Fibroblast of lung (primary cell): ENCODE data around the gene ACVR2B. TPM values are rescaled to one million over a fixed set of nuclear protein-coding genes. Genes with fewer than 3 reads are reported as not detected.

ENCODE experiments used
- DNase-seq, 2 donors: peaks; one replicate each; pipeline versions ENCODE4 v3.0.0 to v3.0.0-alpha.2; 2010; ENCODE audit warnings: low read depth in 2 of 2
- H2AFZ ChIP-seq: 2 replicates; pipeline ENCODE4 v1.5.1; 2012; ENCODE audit warnings: low read length, control low read depth, inconsistent platforms
- H3K27ac ChIP-seq: 2 replicates; pipeline ENCODE4 v1.5.1; 2011; ENCODE audit warnings: low read length, control low read depth; ENCODE audit not compliant: insufficient read depth
- H3K27me3 ChIP-seq: 2 replicates; pipeline ENCODE4 v1.5.1; 2011; ENCODE audit warnings: mild to moderate bottlenecking, low read length; ENCODE audit not compliant: control insufficient read depth, insufficient read depth
- H3K36me3 ChIP-seq: 2 replicates; pipeline ENCODE4 v1.5.1; 2011; ENCODE audit warnings: low read length; ENCODE audit not compliant: control insufficient read depth, insufficient read depth
- H3K4me1 ChIP-seq: 2 replicates; pipeline ENCODE4 v1.5.1; 2011; ENCODE audit warnings: low read length; ENCODE audit not compliant: control insufficient read depth, insufficient read depth; ENCODE audit errors: extremely low read depth
- H3K4me2 ChIP-seq: 2 replicates; pipeline ENCODE4 v1.5.1; 2011; ENCODE audit warnings: low read length, control low read depth; ENCODE audit not compliant: insufficient read depth; ENCODE audit errors: extremely low read depth
- H3K4me3 ChIP-seq, 4 experiments: fragments of 200-600 bp in 1 of 4; sonication (generic) in 1 of 4; replicated peaks in 1 of 4; 2 replicates each; pipeline ENCODE4 v1.5.1; 2011 to 2016; ENCODE audit warnings: low read length in 4 of 4, low read depth in 3 of 4, mild to moderate bottlenecking in 3 of 4, control low read depth in 2 of 4, inconsistent platforms in 1 of 4, mixed read lengths in 1 of 4; ENCODE audit not compliant: insufficient read depth in 1 of 4; ENCODE audit errors: control extremely low read depth in 1 of 4
- H3K79me2 ChIP-seq: 2 replicates; pipeline ENCODE4 v1.5.1; 2012; ENCODE audit warnings: mild to moderate bottlenecking, low read length, inconsistent platforms; ENCODE audit not compliant: control insufficient read depth, insufficient read depth
- H3K9ac ChIP-seq: 2 replicates; pipeline ENCODE4 v1.5.1; 2011; ENCODE audit warnings: mild to moderate bottlenecking, low read length, control low read depth; ENCODE audit not compliant: insufficient read depth
- H3K9me3 ChIP-seq: 2 replicates; pipeline ENCODE4 v1.5.1; 2012; ENCODE audit warnings: low read depth, low read length; ENCODE audit not compliant: control insufficient read depth, insufficient read depth
- H4K20me1 ChIP-seq: 2 replicates; pipeline ENCODE4 v1.5.1; 2011; ENCODE audit warnings: low read length; ENCODE audit not compliant: control insufficient read depth, insufficient read depth; ENCODE audit errors: extremely low read depth
- CTCF ChIP-seq, 2 donors: IDR thresholded peaks in 1 of 2; conservative IDR thresholded peaks in 1 of 2; 1 replicate in 1 of 2; 2 replicates in 1 of 2; pipeline ENCODE4 v1.5.1; 2011 to 2012; ENCODE audit warnings: low read length in 2 of 2, control low read depth in 1 of 2, inconsistent platforms in 1 of 2, low read depth in 1 of 2, mild to moderate bottlenecking in 1 of 2
- EZH2 ChIP-seq: IDR thresholded peaks from 2 replicates; pipeline ENCODE4 v1.5.1; 2012; ENCODE audit warnings: low read length, control low read depth, mild to moderate bottlenecking; ENCODE audit errors: missing control alignments
- polyA plus RNA-seq, 2 donors: library from polyadenylated mRNA; depleted of rRNA in 1 of 2; stranded (reverse) in 1 of 2; unstranded in 1 of 2; fragments of >200 nt; gene quantifications; 2 replicates each; pipeline ENCODE4 v1.2.1, GENCODE V29; 2011 to 2012; ENCODE audit warnings: missing spikeins in 1 of 2
- total RNA-seq: library from RNA; depleted of rRNA; stranded (reverse); fragments of >200 nt; gene quantifications from 2 replicates; pipeline ENCODE4 v1.2.1, GENCODE V29; 2014

The ACVR2B gene
- total and polyA plus RNA-seq, 2 donors (not counting 1 experiment from before 2014, with no cell fraction given): 0.60 to 2.6 TPM

- no peak overlapping the region for H3K27ac ChIP-seq
- no peak overlapping the region for H2AFZ ChIP-seq
- no peak for DNase-seq
- H3K27me3 ChIP-seq: no peaks in the 10 kb centered on the region
- TF ChIP-seq CTCF (conservative IDR thresholded peaks at IDR 0.05 in 1 of 2, IDR thresholded peaks at IDR 0.05 in 1 of 2; ENCODE audit: low read depth in 1 of 2, low read length in 2 of 2): no peak
- no peak for TF ChIP-seq EZH2
- H3K4me3 ChIP-seq: no peak overlapping the region
- no peaks in the 10 kb centered on the region for H3K79me2 ChIP-seq
- no peaks in the 10 kb centered on the region for H3K4me1 ChIP-seq
- H3K9me3 ChIP-seq: no peaks in the 10 kb centered on the region
- no peak overlapping the region for H3K4me2 ChIP-seq
- no peak overlapping the region for H3K9ac ChIP-seq
- H4K20me1 ChIP-seq: no peaks in the 10 kb centered on the region
- H3K36me3 ChIP-seq: no peaks in the 10 kb centered on the region
Observed at GRCh38 chr3:38509732-38510131, 56.0 kb downstream of the ACVR2B start.

- H3K9ac ChIP-seq: no peak overlapping the region
- no peak overlapping the region for H3K27ac ChIP-seq
- no peaks in the 10 kb centered on the region for H3K9me3 ChIP-seq
- no peak for DNase-seq
- H2AFZ ChIP-seq: no peak overlapping the region
- H3K36me3 ChIP-seq: peaks cover 4% of the 10 kb centered on the region
- H3K27me3 ChIP-seq: no peaks in the 10 kb centered on the region
- H3K4me1 ChIP-seq: no peaks in the 10 kb centered on the region
- no peak overlapping the region for H3K4me2 ChIP-seq
- no peak overlapping the region for H3K4me3 ChIP-seq
- H3K79me2 ChIP-seq: no peaks in the 10 kb centered on the region
- no peak for TF ChIP-seq CTCF (conservative IDR thresholded peaks at IDR 0.05 in 1 of 2, IDR thresholded peaks at IDR 0.05 in 1 of 2; ENCODE audit: low read depth in 1 of 2, low read length in 2 of 2)
- no peak for TF ChIP-seq EZH2
- no peaks in the 10 kb centered on the region for H4K20me1 ChIP-seq
Observed at GRCh38 chr3:38510631-38511030, 56.9 kb downstream of the ACVR2B start.

GRCh38 chr3:38511546-38511945 lies 57.9 kb downstream of the ACVR2B start:
- H3K27ac ChIP-seq: no peak overlapping the region
- DNase-seq: no peak
- H3K4me2 ChIP-seq: no peak overlapping the region
- H3K9ac ChIP-seq: no peak overlapping the region
- H3K27me3 ChIP-seq: no peaks in the 10 kb centered on the region
- no peaks in the 10 kb centered on the region for H3K79me2 ChIP-seq
- no peak for TF ChIP-seq CTCF (conservative IDR thresholded peaks at IDR 0.05 in 1 of 2, IDR thresholded peaks at IDR 0.05 in 1 of 2; ENCODE audit: low read depth in 1 of 2, low read length in 2 of 2)
- no peak for TF ChIP-seq EZH2
- H3K9me3 ChIP-seq: no peaks in the 10 kb centered on the region
- H3K4me1 ChIP-seq: no peaks in the 10 kb centered on the region
- no peak overlapping the region for H2AFZ ChIP-seq
- H3K36me3 ChIP-seq: peaks cover 5% of the 10 kb centered on the region
- no peaks in the 10 kb centered on the region for H4K20me1 ChIP-seq
- H3K4me3 ChIP-seq: no peak overlapping the region
